ENCODE results near the gene TBC1D22A.

DNA sequence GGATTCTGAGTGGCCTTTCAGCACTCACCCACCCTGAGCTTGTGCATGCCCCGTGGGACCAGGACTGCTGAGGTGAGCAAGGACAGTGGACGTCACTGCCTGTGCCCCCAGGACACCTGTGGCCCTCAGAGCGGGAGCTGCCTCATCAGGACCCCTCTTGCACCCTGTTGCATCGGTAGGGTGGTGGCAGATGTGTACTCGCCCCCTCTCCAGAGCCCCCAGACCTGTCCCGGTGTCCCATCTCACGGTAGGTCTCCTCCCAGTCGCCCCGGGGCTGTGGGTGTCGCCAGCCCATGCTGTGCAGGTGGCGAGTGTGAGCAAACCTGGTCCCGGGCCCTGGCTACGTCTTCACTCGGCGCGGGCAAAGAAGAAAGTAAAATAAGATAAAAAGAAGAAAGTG lies 374.2 kb downstream of the TBC1D22A start:
- TF ChIP-seq EZH2 (IDR thresholded peaks at IDR 0.05; ENCODE audit: borderline replicate concordance, low read length), result no peak
- TF ChIP-seq, protein P1, sequence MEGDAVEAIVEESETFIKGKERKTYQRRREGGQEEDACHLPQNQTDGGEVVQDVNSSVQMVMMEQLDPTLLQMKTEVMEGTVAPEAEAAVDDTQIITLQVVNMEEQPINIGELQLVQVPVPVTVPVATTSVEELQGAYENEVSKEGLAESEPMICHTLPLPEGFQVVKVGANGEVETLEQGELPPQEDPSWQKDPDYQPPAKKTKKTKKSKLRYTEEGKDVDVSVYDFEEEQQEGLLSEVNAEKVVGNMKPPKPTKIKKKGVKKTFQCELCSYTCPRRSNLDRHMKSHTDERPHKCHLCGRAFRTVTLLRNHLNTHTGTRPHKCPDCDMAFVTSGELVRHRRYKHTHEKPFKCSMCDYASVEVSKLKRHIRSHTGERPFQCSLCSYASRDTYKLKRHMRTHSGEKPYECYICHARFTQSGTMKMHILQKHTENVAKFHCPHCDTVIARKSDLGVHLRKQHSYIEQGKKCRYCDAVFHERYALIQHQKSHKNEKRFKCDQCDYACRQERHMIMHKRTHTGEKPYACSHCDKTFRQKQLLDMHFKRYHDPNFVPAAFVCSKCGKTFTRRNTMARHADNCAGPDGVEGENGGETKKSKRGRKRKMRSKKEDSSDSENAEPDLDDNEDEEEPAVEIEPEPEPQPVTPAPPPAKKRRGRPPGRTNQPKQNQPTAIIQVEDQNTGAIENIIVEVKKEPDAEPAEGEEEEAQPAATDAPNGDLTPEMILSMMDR (IDR thresholded peaks at IDR 0.05; ENCODE audit: low read length), result no peak
